Epithelial cell of prostate (primary cell): ENCODE data around the gene SH2D3C.

Experiments used
- DNase-seq: peaks from one replicate; pipeline ENCODE4 v3.0.0-alpha.2; 2011; ENCODE audit warnings: low read depth, low spot score
- H3K27ac ChIP-seq: fragments of 450-650 bp; 2 replicates; pipeline ENCODE4 v1.5.1; 2017; ENCODE audit warnings: mild to moderate bottlenecking

The SH2D3C gene

GRCh38 chr9:127808347-127809001 is 30.0 kb upstream of the SH2D3C start:
- no peak for DNase-seq
- no peak overlapping the region for H3K27ac ChIP-seq

GRCh38 chr9:127806871-127807270 is 28.4 kb upstream of the SH2D3C start:
- DNase-seq, result no peak
- no peak overlapping the region for H3K27ac ChIP-seq

- DNase-seq, result no peak
Measured at GRCh38 chr9:127805620-127806019, 27.2 kb upstream of the SH2D3C start.

GRCh38 chr9:127803507-127804352 is 25.3 kb upstream of the SH2D3C start:
- DNase-seq, result peak; percentile 58
- H3K27ac ChIP-seq, result peak overlapping the region; percentile 94

More at GRCh38 chr9:127805620-127806019, 27.2 kb upstream of the SH2D3C start:
- no peak overlapping the region for H3K27ac ChIP-seq

GRCh38 chr9:127802576-127803443 is 24.3 kb upstream of the SH2D3C start, which contains the start of gene FPGS:
Gene FPGS (plus strand): TSS chr9:127802882. CDS start chr9:127802925, 43 bp downstream.
- peak within 1 kb of the TSS; percentile 94 for H3K27ac ChIP-seq
- no peak for DNase-seq

- DNase-seq, result no peak
- peak overlapping the region; percentile 94 for H3K27ac ChIP-seq
Measured at GRCh38 chr9:127801955-127802575, 23.6 kb upstream of the SH2D3C start.

- H3K27ac ChIP-seq, result no peak overlapping the region
- no peak for DNase-seq
Measured at GRCh38 chr9:127796852-127797370, 18.4 kb upstream of the SH2D3C start.

GRCh38 chr9:127796225-127796813 is 17.9 kb upstream of the SH2D3C start:
- H3K27ac ChIP-seq, result no peak overlapping the region
- no peak for DNase-seq

GRCh38 chr9:127794001-127794791 is 15.7 kb upstream of the SH2D3C start:
- no peak overlapping the region for H3K27ac ChIP-seq

GRCh38 chr9:127793093-127793708 is 14.7 kb upstream of the SH2D3C start:
- DNase-seq, result no peak
- H3K27ac ChIP-seq, result no peak overlapping the region

More at GRCh38 chr9:127794001-127794791, 15.7 kb upstream of the SH2D3C start:
- DNase-seq, result no peak

GRCh38 chr9:127792417-127793031 is 14.1 kb upstream of the SH2D3C start:
- H3K27ac ChIP-seq, result no peak overlapping the region

GRCh38 chr9:127791085-127791484 is 12.6 kb upstream of the SH2D3C start:
- DNase-seq, result no peak
- no peak overlapping the region for H3K27ac ChIP-seq

More at GRCh38 chr9:127792417-127793031, 14.1 kb upstream of the SH2D3C start:
- DNase-seq, result no peak

GRCh38 chr9:127790094-127790855 is 11.8 kb upstream of the SH2D3C start:
- DNase-seq, result no peak
- no peak overlapping the region for H3K27ac ChIP-seq

GRCh38 chr9:127789179-127789578 is 10.7 kb upstream of the SH2D3C start:
- no peak for DNase-seq
- no peak overlapping the region for H3K27ac ChIP-seq

- DNase-seq, result no peak
- no peak overlapping the region for H3K27ac ChIP-seq
Measured at GRCh38 chr9:127788337-127789011, 10.0 kb upstream of the SH2D3C start.

GRCh38 chr9:127786773-127787104 is 8.3 kb upstream of the SH2D3C start:
- DNase-seq, result no peak
- peak overlapping the region; percentile 93 for H3K27ac ChIP-seq
